HepG2 (cell line): ENCODE measurements around the gene PDIA6. TPM values are rescaled to one million over a fixed set of nuclear protein-coding genes. Genes with fewer than 3 reads are reported as not detected.
A peak's percentile ranks its signal among the peaks of the same experiment; 100 is the strongest.

ENCODE experiments used
- AGO2 ChIP-seq: fragments of 200-400 bp; formaldehyde crosslinking; optimal IDR thresholded peaks from 2 replicates; pipeline ENCODE3; 2017; ENCODE audit warnings: mild to moderate bottlenecking, low read depth, low read length, moderate library complexity
- ELF3 ChIP-seq: IDR thresholded peaks from 2 replicates; pipeline ENCODE4 v1.6.1; 2016; ENCODE audit warnings: missing genetic modification reagents, missing compliant biosample characterization
- HOXA3 ChIP-seq: sonication (generic); formaldehyde crosslinking; IDR thresholded peaks from 2 replicates; pipeline ENCODE4 v1.5.0; 2020; ENCODE audit warnings: missing genetic modification reagents
- KLF12 ChIP-seq: sonication (generic); formaldehyde crosslinking; IDR thresholded peaks from 2 replicates; pipeline ENCODE4 v1.4.0; 2020; ENCODE audit warnings: missing genetic modification reagents, borderline replicate concordance
- MXI1 ChIP-seq: IDR thresholded peaks from 3 replicates; pipeline ENCODE4 v1.6.1; 2012; ENCODE audit warnings: low read depth, low read length, inconsistent platforms, borderline replicate concordance
- NRL ChIP-seq: sonication (generic); formaldehyde crosslinking; IDR thresholded peaks from 2 replicates; pipeline ENCODE4 v1.5.0; 2020; ENCODE audit warnings: missing genetic modification reagents, mild to moderate bottlenecking, moderate library complexity, borderline replicate concordance
- RELA ChIP-seq: sonication (generic); formaldehyde crosslinking; IDR thresholded peaks from 2 replicates; pipeline ENCODE4 v1.4.0; 2020; ENCODE audit warnings: missing genetic modification reagents
- RFX5 ChIP-seq: IDR thresholded peaks from 2 replicates; pipeline ENCODE4 v1.6.1; 2011; ENCODE audit warnings: low read depth, low read length, improper control_type of control experiment
- SP2 ChIP-seq: sonication (generic); formaldehyde crosslinking; IDR thresholded peaks from 2 replicates; pipeline ENCODE4 v1.5.1; 2020; ENCODE audit warnings: mild to moderate bottlenecking, missing genetic modification reagents
- WIZ ChIP-seq: sonication (generic); formaldehyde crosslinking; IDR thresholded peaks from 2 replicates; pipeline ENCODE4 v1.5.1; 2020; ENCODE audit warnings: mild to moderate bottlenecking, missing genetic modification reagents
- ZNF121 ChIP-seq: sonication (generic); formaldehyde crosslinking; IDR thresholded peaks from 2 replicates; pipeline ENCODE4 v1.5.0; 2020; ENCODE audit warnings: mild to moderate bottlenecking, missing genetic modification reagents
- ZNF263 ChIP-seq: sonication (generic); formaldehyde crosslinking; IDR thresholded peaks from 2 replicates; pipeline ENCODE4 v1.4.0; 2020; ENCODE audit warnings: missing genetic modification reagents
- ZNF446 ChIP-seq: sonication (generic); formaldehyde crosslinking; IDR thresholded peaks from 2 replicates; pipeline ENCODE4 v1.5.0; 2020; ENCODE audit warnings: mild to moderate bottlenecking, missing genetic modification reagents
- ZNF891 ChIP-seq: sonication (generic); formaldehyde crosslinking; IDR thresholded peaks from 2 replicates; pipeline ENCODE4 v1.5.0; 2020; ENCODE audit warnings: mild to moderate bottlenecking, missing genetic modification reagents
- polyA plus RNA-seq, 8 experiments: library from polyadenylated mRNA; depleted of rRNA in 3 of 8; stranded (reverse) in 7 of 8; unstranded in 1 of 8; fragments of >200 nt; fragmentation: Illumina TruSeq in 4 of 8; extraction: Trizol in 4 of 8; gene quantifications; 2 replicates each; pipeline versions ENCODE4 v1.2.1 to v1.2.3, GENCODE V29; 2011 to 2016; ENCODE audit warnings: low read depth in 4 of 8, missing spikeins in 1 of 8, mixed read lengths in 1 of 8; ENCODE audit not compliant: insufficient read depth in 1 of 8
- total RNA-seq, 5 experiments: library from RNA; depleted of rRNA; stranded (reverse); fragments of >200 nt; fragmentation: Illumina TruSeq; extraction: Trizol; gene quantifications; 2 replicates each; pipeline ENCODE4 v1.2.3, GENCODE V29; 2016; ENCODE audit warnings: low read depth in 1 of 5
- TF ChIP-seq, protein P1 (sequence below): IDR thresholded peaks from 2 replicates; pipeline ENCODE4 v1.6.1; 2016; ENCODE audit warnings: mild to moderate bottlenecking
- TF ChIP-seq, protein P2 (sequence below), 2 experiments: IDR thresholded peaks; 2 replicates each; pipeline ENCODE4 v1.6.1; 2011 to 2012; ENCODE audit warnings: low read length in 2 of 2, borderline replicate concordance in 1 of 2, low read depth in 1 of 2, mild to moderate bottlenecking in 1 of 2, moderate library complexity in 1 of 2
- TF ChIP-seq, protein P3 (sequence below): sonication (generic); formaldehyde crosslinking; IDR thresholded peaks from 2 replicates; pipeline ENCODE4 v1.5.0; 2020; ENCODE audit warnings: mild to moderate bottlenecking, missing genetic modification reagents
- TF ChIP-seq, protein P4 (sequence below): sonication (generic); formaldehyde crosslinking; IDR thresholded peaks from 2 replicates; pipeline ENCODE4 v1.9.0; 2021; ENCODE audit warnings: missing genetic modification reagents, borderline replicate concordance

The PDIA6 gene
- total and polyA plus RNA-seq, 2 of the 13 experiments (the other 11 are each of a cell fraction or from before 2014, with no cell fraction given), result 586 to 642 TPM

DNA sequence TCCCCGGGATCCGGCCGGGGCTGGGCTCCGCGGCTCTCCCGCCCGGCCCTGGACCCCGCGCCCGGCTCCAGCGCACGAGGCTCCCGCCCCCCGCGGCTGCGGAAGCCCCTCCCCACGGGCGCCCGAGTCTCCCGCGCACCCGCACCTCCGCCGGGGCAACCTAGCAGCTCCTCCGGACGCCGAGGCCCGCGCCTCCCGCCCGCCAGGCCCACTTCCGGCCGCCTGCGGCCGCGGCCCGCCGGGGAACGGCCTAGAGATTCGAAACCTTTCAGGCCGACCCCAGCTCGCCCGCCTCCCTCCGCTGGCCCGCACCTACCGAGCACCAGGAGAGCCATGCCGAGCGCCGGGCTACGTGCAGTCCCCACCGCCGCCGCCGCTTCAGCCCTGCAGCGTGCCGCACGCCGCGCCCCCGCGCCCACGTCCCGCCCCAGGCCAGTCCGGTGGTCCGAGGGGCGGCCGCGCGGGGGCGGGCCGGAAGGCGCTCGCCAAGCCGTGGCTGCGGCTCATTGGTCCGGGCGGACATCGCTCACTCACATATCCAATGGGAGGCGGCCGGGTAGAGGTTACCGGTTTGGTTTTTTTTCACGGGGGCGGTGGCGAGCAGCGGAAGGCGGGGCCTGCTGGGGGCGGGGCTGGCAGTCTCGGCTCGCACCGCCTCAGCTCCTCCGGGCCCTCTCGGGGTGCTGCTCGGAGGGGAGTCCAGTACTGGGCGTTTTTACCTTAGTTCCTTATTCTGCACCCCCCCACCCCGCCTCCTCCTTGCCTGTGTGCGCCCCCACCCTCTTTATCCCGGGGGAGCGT is at the start of gene PDIA6 (continued):
- TF ChIP-seq MXI1, result peak; percentile 84; the same call in 1 of the 3 replicates
- TF ChIP-seq RELA, result no peak
- no peak for TF ChIP-seq NRL (CRISPR knock-in tag)
- TF ChIP-seq ZNF121 (CRISPR knock-in tag), result peak; percentile 93
- TF ChIP-seq, protein P1, sequence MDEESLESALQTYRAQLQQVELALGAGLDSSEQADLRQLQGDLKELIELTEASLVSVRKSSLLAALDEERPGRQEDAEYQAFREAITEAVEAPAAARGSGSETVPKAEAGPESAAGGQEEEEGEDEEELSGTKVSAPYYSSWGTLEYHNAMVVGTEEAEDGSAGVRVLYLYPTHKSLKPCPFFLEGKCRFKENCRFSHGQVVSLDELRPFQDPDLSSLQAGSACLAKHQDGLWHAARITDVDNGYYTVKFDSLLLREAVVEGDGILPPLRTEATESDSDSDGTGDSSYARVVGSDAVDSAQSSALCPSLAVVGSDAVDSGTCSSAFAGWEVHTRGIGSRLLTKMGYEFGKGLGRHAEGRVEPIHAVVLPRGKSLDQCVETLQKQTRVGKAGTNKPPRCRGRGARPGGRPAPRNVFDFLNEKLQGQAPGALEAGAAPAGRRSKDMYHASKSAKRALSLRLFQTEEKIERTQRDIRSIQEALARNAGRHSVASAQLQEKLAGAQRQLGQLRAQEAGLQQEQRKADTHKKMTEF (CRISPR knock-in tag), result 0 out of 2 replicates have a peak, but pooled peaks have one; percentile 20
- 0 out of 2 replicates have a peak, but pooled peaks have one; percentile 59 for TF ChIP-seq KLF12
- TF ChIP-seq SP2 (CRISPR knock-in tag), result peak; percentile 95
- TF ChIP-seq, protein P2, sequence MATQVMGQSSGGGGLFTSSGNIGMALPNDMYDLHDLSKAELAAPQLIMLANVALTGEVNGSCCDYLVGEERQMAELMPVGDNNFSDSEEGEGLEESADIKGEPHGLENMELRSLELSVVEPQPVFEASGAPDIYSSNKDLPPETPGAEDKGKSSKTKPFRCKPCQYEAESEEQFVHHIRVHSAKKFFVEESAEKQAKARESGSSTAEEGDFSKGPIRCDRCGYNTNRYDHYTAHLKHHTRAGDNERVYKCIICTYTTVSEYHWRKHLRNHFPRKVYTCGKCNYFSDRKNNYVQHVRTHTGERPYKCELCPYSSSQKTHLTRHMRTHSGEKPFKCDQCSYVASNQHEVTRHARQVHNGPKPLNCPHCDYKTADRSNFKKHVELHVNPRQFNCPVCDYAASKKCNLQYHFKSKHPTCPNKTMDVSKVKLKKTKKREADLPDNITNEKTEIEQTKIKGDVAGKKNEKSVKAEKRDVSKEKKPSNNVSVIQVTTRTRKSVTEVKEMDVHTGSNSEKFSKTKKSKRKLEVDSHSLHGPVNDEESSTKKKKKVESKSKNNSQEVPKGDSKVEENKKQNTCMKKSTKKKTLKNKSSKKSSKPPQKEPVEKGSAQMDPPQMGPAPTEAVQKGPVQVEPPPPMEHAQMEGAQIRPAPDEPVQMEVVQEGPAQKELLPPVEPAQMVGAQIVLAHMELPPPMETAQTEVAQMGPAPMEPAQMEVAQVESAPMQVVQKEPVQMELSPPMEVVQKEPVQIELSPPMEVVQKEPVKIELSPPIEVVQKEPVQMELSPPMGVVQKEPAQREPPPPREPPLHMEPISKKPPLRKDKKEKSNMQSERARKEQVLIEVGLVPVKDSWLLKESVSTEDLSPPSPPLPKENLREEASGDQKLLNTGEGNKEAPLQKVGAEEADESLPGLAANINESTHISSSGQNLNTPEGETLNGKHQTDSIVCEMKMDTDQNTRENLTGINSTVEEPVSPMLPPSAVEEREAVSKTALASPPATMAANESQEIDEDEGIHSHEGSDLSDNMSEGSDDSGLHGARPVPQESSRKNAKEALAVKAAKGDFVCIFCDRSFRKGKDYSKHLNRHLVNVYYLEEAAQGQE (IDR thresholded peaks at IDR 0.05; ENCODE audit: borderline replicate concordance in 1 of 2, low read depth in 1 of 2, low read length in 2 of 2), result peak in 1 of 2 experiments; percentile 51; a peak in 1 of 4 replicates
- TF ChIP-seq WIZ, result no peak
- TF ChIP-seq, protein P3, sequence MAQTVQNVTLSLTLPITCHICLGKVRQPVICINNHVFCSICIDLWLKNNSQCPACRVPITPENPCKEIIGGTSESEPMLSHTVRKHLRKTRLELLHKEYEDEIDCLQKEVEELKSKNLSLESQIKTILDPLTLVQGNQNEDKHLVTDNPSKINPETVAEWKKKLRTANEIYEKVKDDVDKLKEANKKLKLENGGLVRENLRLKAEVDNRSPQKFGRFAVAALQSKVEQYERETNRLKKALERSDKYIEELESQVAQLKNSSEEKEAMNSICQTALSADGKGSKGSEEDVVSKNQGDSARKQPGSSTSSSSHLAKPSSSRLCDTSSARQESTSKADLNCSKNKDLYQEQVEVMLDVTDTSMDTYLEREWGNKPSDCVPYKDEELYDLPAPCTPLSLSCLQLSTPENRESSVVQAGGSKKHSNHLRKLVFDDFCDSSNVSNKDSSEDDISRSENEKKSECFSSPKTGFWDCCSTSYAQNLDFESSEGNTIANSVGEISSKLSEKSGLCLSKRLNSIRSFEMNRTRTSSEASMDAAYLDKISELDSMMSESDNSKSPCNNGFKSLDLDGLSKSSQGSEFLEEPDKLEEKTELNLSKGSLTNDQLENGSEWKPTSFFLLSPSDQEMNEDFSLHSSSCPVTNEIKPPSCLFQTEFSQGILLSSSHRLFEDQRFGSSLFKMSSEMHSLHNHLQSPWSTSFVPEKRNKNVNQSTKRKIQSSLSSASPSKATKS (CRISPR knock-in tag), result no peak
- peak; percentile 45; the same call in 1 of the 2 replicates for TF ChIP-seq ELF3 (CRISPR knock-in tag)
- 0 out of 2 replicates have a peak, but pooled peaks have one; percentile 23 for TF ChIP-seq ZNF446 (CRISPR knock-in tag)
- TF ChIP-seq AGO2, result peak; percentile 25
- TF ChIP-seq, protein P4, sequence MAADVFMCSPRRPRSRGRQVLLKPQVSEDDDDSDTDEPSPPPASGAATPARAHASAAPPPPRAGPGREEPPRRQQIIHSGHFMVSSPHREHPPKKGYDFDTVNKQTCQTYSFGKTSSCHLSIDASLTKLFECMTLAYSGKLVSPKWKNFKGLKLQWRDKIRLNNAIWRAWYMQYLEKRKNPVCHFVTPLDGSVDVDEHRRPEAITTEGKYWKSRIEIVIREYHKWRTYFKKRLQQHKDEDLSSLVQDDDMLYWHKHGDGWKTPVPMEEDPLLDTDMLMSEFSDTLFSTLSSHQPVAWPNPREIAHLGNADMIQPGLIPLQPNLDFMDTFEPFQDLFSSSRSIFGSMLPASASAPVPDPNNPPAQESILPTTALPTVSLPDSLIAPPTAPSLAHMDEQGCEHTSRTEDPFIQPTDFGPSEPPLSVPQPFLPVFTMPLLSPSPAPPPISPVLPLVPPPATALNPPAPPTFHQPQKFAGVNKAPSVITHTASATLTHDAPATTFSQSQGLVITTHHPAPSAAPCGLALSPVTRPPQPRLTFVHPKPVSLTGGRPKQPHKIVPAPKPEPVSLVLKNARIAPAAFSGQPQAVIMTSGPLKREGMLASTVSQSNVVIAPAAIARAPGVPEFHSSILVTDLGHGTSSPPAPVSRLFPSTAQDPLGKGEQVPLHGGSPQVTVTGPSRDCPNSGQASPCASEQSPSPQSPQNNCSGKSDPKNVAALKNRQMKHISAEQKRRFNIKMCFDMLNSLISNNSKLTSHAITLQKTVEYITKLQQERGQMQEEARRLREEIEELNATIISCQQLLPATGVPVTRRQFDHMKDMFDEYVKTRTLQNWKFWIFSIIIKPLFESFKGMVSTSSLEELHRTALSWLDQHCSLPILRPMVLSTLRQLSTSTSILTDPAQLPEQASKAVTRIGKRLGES (CRISPR knock-in tag), result no peak
- TF ChIP-seq ZNF263 (CRISPR knock-in tag), result peak; percentile 48; the same call in 1 of the 2 replicates
- TF ChIP-seq RFX5, result peak; percentile 57; the same call in 1 of the 2 replicates
- TF ChIP-seq ZNF891 (CRISPR knock-in tag), result peak; percentile 62; the same call in 1 of the 2 replicates
- TF ChIP-seq HOXA3 (CRISPR knock-in tag), result peak; percentile 67; the same call in 1 of the 2 replicates
